Memory B cell (primary cell): ENCODE measurements around the gene CD200R1.

Source experiments
- ATAC-seq: fragments of 150-1000 bp; cut with Tn5 transposase; 2 replicates; pipeline ENCODE4 v1.10.0; 2021; ENCODE audit warnings: low read depth, mild to moderate bottlenecking, moderate library complexity
- DNase-seq, 2 donors: peaks; one replicate each; pipeline ENCODE4 v3.0.0; 2022; ENCODE audit warnings: low spot score in 2 of 2
- H3K27ac Mint-ChIP-seq: one replicate; pipeline ENCODE4 v1.8.0; 2022; ENCODE audit warnings: mild to moderate bottlenecking, moderate library complexity, mixed read lengths
- H3K27me3 Mint-ChIP-seq: one replicate; pipeline ENCODE4 v1.8.0; 2022; ENCODE audit warnings: mixed read lengths
- H3K36me3 Mint-ChIP-seq: one replicate; pipeline ENCODE4 v1.8.0; 2022; ENCODE audit warnings: mild to moderate bottlenecking, mixed read lengths
- H3K4me1 Mint-ChIP-seq: one replicate; pipeline ENCODE4 v1.8.0; 2022; ENCODE audit warnings: mixed read lengths
- H3K4me3 Mint-ChIP-seq: one replicate; pipeline ENCODE4 v1.8.0; 2022; ENCODE audit warnings: mild to moderate bottlenecking, moderate library complexity, mixed read lengths
- H3K9me3 Mint-ChIP-seq: one replicate; pipeline ENCODE4 v1.8.0; 2022; ENCODE audit warnings: mixed read lengths

CD200R1 gene, protein sequence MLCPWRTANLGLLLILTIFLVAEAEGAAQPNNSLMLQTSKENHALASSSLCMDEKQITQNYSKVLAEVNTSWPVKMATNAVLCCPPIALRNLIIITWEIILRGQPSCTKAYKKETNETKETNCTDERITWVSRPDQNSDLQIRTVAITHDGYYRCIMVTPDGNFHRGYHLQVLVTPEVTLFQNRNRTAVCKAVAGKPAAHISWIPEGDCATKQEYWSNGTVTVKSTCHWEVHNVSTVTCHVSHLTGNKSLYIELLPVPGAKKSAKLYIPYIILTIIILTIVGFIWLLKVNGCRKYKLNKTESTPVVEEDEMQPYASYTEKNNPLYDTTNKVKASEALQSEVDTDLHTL

DNA sequence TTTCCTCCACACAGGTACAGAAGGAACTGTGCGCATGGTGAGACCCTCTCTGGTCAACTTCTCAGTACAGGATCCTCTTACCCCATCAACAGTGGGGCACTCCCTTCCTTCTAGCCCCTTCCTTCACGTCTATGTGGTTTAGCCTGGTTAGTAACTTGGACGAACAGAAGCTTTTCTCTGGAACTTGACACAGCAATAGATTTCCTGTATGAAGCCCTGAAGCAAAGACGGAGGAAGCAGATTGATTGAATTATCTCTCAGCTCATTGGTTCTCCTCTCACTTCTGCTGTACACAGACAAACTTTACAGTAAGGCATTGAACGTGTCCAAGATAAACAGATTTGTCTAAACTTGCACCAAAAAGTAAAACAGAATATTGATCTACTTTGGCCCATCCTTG, at the start of gene CD200R1:
CD200R1 (minus strand) TSS at position 210 of the 400 bp plus-strand sequence. CDS start 246 bp downstream, outside the sequence.
- DNase-seq (no peak), ATAC-seq (peak; percentile 30)
- H3K9me3 Mint-ChIP-seq = no peaks in the 10 kb centered on the region
- H3K4me1 Mint-ChIP-seq = peaks cover 55% of the 10 kb centered on the region
- no peaks in the 10 kb centered on the region for H3K27me3 Mint-ChIP-seq
- no peaks in the 10 kb centered on the region for H3K36me3 Mint-ChIP-seq
- peak within 1 kb of the TSS; percentile 95 for H3K4me3 Mint-ChIP-seq
- peak within 1 kb of the TSS; percentile 87 for H3K27ac Mint-ChIP-seq

DNA sequence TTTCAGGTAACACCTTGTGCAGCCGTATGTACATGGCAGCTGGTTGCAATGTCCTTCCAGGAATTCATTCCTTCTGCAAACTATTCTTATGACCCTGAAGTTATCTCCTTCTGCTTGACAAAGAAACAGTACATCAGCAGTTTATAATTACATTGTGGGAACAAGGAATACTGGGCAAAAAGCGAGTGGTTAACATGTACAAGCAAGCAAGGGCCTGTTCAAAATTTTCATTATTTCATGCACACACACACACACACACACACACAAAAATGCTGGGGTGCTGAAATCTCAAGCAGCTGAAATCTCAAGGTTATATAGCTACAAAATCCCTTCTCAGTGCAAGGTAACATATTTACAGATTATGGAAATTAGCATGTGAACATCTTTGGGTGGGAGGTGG, 46.6 kb upstream of the CD200R1 start:
- H3K4me3 Mint-ChIP-seq = no peak overlapping the region
- no peaks in the 10 kb centered on the region for H3K9me3 Mint-ChIP-seq
- H3K27ac Mint-ChIP-seq = no peak overlapping the region
- no peaks in the 10 kb centered on the region for H3K27me3 Mint-ChIP-seq
- DNase-seq = no peak
- no peaks in the 10 kb centered on the region for H3K36me3 Mint-ChIP-seq
- ATAC-seq = no peak
- peaks cover 29% of the 10 kb centered on the region for H3K4me1 Mint-ChIP-seq

DNA sequence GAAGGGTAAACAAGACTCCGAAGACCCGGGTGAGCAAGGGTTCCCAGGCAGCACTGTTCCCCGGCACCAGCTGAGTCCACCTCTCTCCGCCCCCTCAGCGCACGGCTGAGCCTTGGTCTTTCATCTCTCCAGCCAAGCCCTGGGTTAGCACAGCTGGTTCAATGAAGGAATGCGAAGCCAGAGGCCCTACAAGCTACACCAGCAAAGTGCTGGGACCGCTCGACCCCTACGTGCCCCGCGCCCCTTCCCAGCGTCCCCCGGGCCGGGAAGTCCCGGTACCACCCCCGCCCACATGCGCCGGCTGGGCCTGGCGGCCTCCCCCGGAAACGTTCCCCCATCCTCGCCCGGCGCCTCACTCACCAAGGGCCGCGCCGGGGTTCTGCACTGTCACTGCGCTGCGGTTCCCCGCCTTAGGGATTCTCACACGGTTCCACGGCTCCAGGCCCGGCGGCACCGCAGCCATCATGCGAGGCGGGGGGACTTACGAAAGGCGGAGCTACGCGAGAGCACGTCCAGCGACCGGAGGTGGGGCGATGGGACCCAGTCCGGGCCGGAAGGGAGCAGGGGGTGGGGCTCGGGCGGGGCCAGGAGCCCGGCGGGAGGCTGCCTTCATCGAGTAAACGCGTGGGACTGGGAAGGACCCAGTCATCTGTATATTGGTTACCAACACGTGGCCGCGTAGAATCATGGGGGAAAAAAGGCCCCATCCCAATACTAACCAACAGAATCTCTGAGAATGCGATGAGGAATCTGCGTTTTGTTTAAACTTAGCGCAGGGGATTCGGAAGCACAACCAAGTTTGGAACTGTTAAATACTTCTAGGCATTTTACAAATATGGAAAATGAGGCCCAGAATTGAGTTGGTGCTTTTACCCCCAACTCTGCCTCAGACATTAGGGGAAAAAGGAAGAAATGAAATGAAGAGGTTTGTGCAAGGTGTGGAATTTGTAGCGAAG, 44.6 kb upstream of the CD200R1 start:
- no peaks in the 10 kb centered on the region for H3K27me3 Mint-ChIP-seq
- peak; percentile 85 for ATAC-seq
- H3K4me3 Mint-ChIP-seq = peak overlapping the region; percentile 98
- peaks cover 8% of the 10 kb centered on the region for H3K36me3 Mint-ChIP-seq
- H3K4me1 Mint-ChIP-seq = peaks cover 37% of the 10 kb centered on the region
- H3K9me3 Mint-ChIP-seq = no peaks in the 10 kb centered on the region
- DNase-seq = peak; percentile 67 to 79
- peak overlapping the region; percentile 82 for H3K27ac Mint-ChIP-seq

DNA sequence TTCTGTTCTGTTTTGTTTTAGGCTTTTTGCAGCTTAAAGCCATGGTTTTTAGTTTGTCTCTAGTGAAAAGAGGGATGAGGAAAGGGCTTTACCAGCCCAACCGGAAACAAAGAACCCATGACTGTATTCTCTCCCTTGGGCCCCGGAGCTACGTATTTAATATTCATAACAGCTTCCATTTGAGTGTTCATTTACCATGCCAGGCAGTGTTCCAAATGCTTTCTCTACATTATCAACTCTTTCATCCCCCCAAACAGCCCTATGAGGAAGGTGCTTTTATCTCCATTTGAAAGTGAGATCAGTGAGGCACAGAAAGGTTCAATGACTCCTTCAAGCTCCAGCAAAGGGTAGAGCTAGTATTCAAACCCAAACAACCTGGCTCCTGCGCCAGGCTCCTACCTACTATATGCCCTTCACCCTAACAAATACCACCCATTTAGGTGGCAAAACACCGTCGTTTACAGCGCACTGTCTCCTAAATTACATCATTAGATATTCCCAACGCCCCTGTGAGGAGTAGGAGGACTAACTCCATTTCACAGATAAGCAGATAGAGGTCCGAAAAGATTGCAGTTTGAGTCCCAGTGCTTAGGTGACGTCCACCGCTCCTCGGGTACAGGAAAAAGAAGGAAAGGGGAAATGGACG, 43.8 kb upstream of the CD200R1 start:
- DNase-seq (no peak), ATAC-seq (peak; percentile 0)
- peak overlapping the region; percentile 98 for H3K4me3 Mint-ChIP-seq
- H3K27me3 Mint-ChIP-seq = no peaks in the 10 kb centered on the region
- peaks cover 9% of the 10 kb centered on the region for H3K36me3 Mint-ChIP-seq
- H3K4me1 Mint-ChIP-seq = peaks cover 38% of the 10 kb centered on the region
- peak overlapping the region; percentile 82 for H3K27ac Mint-ChIP-seq
- no peaks in the 10 kb centered on the region for H3K9me3 Mint-ChIP-seq

DNA sequence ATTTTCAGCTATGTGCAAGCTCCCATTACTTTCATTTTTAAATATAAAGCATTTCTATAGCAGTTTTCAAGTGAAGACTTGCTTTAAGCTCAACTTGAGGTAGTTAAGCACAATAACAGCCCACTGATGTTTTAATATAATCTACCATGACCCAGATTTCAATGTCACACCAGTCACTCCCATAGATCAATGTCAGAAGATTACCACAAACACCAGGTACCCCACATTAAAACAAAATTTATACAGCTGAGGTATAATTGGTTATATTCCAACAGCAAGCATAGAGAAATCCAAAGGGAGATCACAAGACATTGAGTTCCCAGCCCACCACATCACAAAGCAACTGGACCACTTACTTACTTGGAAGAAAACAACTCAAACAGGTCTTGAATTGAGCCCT, 38.7 kb upstream of the CD200R1 start:
- ATAC-seq (no peak), DNase-seq (no peak)
- Mint-ChIP-seq H3K36me3 (peaks cover 25% of the 10 kb centered on the region), H3K4me3 (no peak overlapping the region), H3K27me3 (no peaks in the 10 kb centered on the region), H3K9me3 (no peaks in the 10 kb centered on the region), H3K27ac (peak overlapping the region; percentile 36), H3K4me1 (peaks cover 27% of the 10 kb centered on the region)

DNA sequence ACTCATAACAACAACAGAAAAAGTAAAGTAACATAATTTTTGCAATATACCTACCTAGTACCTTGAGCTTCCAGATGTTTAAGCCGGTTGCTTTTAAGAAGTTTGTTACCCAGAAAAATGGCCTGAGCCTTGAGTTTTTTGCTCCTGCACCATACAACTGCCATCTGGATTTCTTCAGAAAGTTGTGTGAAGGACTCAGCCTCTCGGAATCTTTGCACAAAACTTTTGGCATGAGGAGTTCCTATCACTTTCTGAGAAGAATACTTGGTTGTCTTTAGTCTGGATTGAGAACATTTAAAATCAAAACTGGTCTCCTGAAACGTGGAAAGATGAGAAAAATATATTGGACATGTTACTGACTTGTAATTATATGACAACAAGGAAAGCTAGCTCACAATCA, 33.2 kb upstream of the CD200R1 start:
- H3K4me1 Mint-ChIP-seq = peaks cover 7% of the 10 kb centered on the region
- ATAC-seq (no peak), DNase-seq (no peak)
- H3K4me3 Mint-ChIP-seq = no peak overlapping the region
- H3K36me3 Mint-ChIP-seq = peaks cover 37% of the 10 kb centered on the region
- H3K27ac Mint-ChIP-seq = no peak overlapping the region
- H3K27me3 Mint-ChIP-seq = no peaks in the 10 kb centered on the region
- H3K9me3 Mint-ChIP-seq = no peaks in the 10 kb centered on the region

DNA sequence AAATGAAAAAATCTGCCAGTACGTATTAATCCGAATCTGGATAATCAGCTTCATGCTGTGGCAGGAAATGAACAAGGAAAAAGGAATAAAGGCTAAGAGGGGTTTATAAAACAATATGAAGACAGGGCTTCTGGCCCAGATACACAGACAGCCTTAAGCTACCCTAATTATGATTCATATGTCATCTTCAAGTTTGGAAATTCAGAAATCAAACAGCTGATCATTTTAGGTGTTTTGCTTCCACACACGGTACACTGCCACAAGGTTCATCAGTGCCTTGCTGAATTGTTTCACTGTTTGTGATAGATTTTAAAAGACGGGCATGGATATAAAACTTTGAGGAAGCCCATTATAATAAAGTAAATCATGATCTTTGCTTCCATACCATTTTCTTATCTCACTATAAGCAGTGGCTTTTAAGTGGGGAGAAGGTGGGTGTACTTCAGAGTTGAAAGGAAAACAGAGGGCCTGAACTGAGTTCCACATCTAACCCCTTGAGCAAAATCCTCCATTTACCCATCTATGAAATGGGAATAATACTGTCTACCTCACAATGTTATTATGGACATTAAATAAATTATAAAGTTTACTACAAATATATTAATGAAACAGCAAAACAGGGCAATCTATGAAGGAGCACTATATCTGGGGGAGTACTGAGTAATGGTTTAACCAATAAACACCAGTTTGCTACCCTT, 31.6 kb upstream of the CD200R1 start:
- Mint-ChIP-seq H3K36me3 (peaks cover 32% of the 10 kb centered on the region), H3K9me3 (no peaks in the 10 kb centered on the region), H3K4me1 (peaks cover 5% of the 10 kb centered on the region), H3K27ac (peak overlapping the region; percentile 16), H3K27me3 (no peaks in the 10 kb centered on the region), H3K4me3 (no peak overlapping the region)
- DNase-seq (no peak), ATAC-seq (no peak)

DNA sequence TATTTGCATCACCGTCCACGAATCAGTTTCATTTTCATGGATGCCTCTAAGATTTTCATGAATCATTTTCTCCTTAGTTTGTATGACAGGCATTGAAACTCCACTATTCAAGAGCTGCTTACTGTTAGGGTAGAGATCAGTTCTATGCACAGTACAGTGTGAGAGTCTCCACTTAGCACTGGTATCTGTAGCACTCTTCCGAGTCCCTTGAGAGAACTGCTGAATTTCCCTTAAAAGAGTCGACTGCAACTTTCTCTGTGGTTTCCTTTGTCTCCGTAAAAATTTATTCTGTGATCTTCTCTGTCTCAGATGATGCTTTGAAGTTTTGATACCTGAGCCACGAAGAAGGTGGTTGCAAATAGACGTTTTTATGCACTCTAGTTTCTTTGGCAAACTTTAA, 30.7 kb upstream of the CD200R1 start:
- no peak for ATAC-seq
- no peaks in the 10 kb centered on the region for H3K27me3 Mint-ChIP-seq
- H3K36me3 Mint-ChIP-seq = peaks cover 35% of the 10 kb centered on the region
- H3K4me3 Mint-ChIP-seq = no peak overlapping the region
- H3K27ac Mint-ChIP-seq = no peak overlapping the region
- H3K4me1 Mint-ChIP-seq = peaks cover 5% of the 10 kb centered on the region
- DNase-seq = no peak
- no peaks in the 10 kb centered on the region for H3K9me3 Mint-ChIP-seq

DNA sequence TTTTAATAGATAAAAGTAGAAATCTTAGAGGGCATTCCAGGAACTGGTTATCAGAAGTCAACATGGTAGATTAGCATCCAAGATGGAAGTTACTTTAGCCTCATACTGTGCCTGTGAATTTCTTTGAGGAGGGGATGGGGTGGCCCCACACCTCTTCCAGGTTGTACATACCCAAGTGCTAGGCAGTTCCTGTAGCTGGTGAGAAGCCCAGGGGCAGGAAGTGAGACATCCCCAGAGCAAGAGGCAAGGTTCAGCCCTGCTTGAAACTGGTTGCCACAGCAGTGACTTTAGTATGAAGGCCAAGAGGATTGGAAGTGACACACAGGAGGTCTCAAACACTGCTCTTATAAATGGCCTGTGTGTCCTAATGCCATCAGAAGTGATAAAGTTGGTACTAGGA, 27.8 kb upstream of the CD200R1 start:
- H3K9me3 Mint-ChIP-seq = no peaks in the 10 kb centered on the region
- H3K36me3 Mint-ChIP-seq = peaks cover 27% of the 10 kb centered on the region
- H3K4me1 Mint-ChIP-seq = peaks cover 3% of the 10 kb centered on the region
- no peaks in the 10 kb centered on the region for H3K27me3 Mint-ChIP-seq
- DNase-seq = no peak
- peak overlapping the region; percentile 47 for H3K27ac Mint-ChIP-seq
- no peak overlapping the region for H3K4me3 Mint-ChIP-seq
- no peak for ATAC-seq

DNA sequence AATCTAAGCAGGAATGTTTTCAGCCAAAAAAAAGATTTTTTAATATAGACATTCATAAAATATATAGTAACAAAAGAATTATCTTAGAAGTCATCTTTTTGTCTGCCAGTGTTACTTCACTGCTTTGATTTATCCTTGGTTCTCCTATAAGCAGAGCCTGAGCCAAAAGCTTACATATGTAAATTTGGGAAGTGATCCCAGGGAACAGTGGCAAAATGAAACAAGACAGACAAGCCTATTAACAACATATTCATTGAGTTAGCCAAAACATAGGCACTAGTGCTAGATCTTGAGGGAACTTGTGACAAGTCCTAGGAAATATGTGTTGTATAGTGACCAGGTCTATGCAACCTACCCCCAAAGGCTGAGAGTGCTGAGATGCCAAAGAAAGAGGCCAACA, 27.1 kb upstream of the CD200R1 start:
- no peak for ATAC-seq
- H3K4me3 Mint-ChIP-seq = no peak overlapping the region
- H3K36me3 Mint-ChIP-seq = peaks cover 24% of the 10 kb centered on the region
- H3K9me3 Mint-ChIP-seq = no peaks in the 10 kb centered on the region
- H3K4me1 Mint-ChIP-seq = peaks cover 3% of the 10 kb centered on the region
- peak overlapping the region; percentile 47 for H3K27ac Mint-ChIP-seq
- H3K27me3 Mint-ChIP-seq = no peaks in the 10 kb centered on the region
- no peak for DNase-seq

DNA sequence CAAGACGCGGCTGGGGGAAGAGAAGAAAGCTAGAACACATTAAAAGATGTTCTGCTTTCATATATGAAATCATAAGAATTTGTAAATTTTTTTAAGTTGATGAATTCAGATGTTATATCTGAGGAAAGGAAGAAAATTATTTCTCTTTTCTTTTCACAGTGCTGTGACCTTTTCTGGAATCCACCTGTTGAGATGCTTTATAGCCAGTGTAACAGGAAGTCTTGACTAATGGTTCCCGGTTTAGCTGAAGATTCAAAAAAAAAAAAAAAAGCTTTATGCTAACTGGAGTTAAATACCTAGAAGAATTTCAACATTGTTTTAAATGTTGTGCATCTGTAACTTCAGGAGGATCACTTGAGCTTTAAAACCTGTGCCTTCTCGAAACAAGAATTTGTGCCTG, 25.8 kb upstream of the CD200R1 start:
- peaks cover 3% of the 10 kb centered on the region for H3K4me1 Mint-ChIP-seq
- no peak overlapping the region for H3K4me3 Mint-ChIP-seq
- H3K36me3 Mint-ChIP-seq = peaks cover 15% of the 10 kb centered on the region
- peak overlapping the region; percentile 79 for H3K27ac Mint-ChIP-seq
- DNase-seq = no peak
- ATAC-seq = no peak
- no peaks in the 10 kb centered on the region for H3K27me3 Mint-ChIP-seq
- no peaks in the 10 kb centered on the region for H3K9me3 Mint-ChIP-seq

DNA sequence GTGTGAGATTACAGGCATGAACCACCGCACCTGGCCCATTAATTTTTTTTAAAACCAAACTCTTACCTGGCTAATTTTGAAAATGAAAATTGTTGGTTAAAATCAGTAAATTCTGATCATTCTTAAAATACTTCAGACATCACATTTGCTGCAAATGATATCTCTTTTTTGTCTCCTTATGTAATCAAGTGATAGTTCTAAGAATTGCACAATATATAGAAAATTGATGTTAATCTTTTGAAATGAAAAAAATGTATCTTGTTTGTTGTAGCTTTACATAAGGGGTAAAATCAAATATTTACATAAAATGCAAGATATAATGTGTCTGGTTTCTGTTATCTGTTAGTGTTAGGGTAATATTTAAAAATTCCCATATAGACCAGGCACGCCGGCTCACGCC, 20.9 kb upstream of the CD200R1 start:
- no peak for DNase-seq
- Mint-ChIP-seq H3K27ac (no peak overlapping the region), H3K27me3 (no peaks in the 10 kb centered on the region), H3K36me3 (peaks cover 12% of the 10 kb centered on the region), H3K4me1 (peaks cover 13% of the 10 kb centered on the region), H3K9me3 (no peaks in the 10 kb centered on the region), H3K4me3 (no peak overlapping the region)
- no peak for ATAC-seq

DNA sequence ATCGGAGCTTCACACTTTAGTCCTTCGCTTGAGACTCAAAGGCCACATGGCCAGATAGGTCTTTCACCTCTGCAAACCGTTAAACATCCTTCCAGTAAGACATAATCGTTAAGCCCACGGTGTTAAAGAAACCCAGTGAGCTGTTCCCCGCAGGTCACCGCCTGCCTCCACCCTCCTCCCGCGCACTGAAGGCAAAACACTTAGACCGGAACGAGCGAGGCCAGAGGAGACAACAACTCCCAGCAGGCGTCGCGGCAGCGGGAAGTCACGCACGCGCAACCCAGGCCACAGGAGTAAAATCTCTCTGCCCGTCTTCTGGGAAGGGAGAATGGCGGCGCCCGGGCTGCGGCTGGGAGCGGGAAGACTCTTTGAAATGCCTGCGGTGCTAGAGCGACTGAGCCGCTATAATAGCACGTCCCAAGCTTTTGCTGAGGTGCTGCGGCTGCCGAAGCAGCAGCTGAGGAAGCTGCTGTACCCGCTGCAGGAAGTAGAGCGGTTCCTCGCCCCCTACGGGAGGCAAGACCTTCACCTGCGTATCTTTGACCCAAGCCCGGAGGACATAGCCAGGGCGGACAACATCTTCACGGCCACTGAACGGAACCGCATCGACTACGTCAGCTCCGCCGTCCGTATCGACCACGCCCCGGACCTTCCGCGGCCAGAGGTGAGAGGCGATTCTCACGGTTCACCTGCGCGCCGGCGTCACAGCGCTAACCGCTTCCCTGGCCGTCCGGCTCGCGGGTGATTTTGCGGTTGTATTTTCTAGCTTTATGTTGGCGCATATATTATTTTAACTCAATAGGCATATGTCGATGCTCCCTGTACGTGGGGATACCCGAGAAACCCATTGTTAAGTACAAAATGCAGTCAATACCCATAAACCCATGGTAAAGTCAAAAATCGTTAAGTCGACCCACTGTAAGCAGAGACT, 16.0 kb upstream of the CD200R1 start, which contains the start of gene GTPBP8:
GTPBP8 (plus strand) TSS at position 313 of the 931 bp plus-strand sequence; CDS start at position 329, 16 bp downstream.
- H3K27ac Mint-ChIP-seq = peak within 1 kb of the TSS; percentile 96
- H3K36me3 Mint-ChIP-seq = peaks cover 6% of the 10 kb centered on the region
- ATAC-seq = peak; percentile 81
- peak within 1 kb of the TSS; percentile 85 for H3K4me3 Mint-ChIP-seq
- H3K9me3 Mint-ChIP-seq = no peaks in the 10 kb centered on the region
- peaks cover 21% of the 10 kb centered on the region for H3K4me1 Mint-ChIP-seq
- no peaks in the 10 kb centered on the region for H3K27me3 Mint-ChIP-seq
- peak; percentile 68 to 79 for DNase-seq
